GM06990 (cell line): Measurements from ENCODE around the gene PORCN.

Experiments
- DNase-seq: peaks from one replicate; pipeline ENCODE4 v3.0.0-alpha.2; 2011; ENCODE audit not compliant: insufficient read length; ENCODE audit errors: extremely low read depth
- H3K27me3 ChIP-seq: replicated peaks from 2 replicates; pipeline ENCODE4 v1.6.0; 2011; ENCODE audit warnings: low read length; ENCODE audit not compliant: control insufficient read depth, insufficient read depth
- H3K36me3 ChIP-seq: 2 replicates; pipeline ENCODE4 v1.5.1; 2011; ENCODE audit warnings: low read length; ENCODE audit not compliant: control insufficient read depth, insufficient read depth
- H3K4me3 ChIP-seq: replicated peaks from 2 replicates; pipeline ENCODE4 v1.5.1; 2011; ENCODE audit warnings: low read depth, mild to moderate bottlenecking, control low read depth, low read length
- TF ChIP-seq, protein P1 (sequence below): IDR thresholded peaks from 2 replicates; pipeline ENCODE4 v1.5.1; 2011; ENCODE audit warnings: low read length, control low read depth, mild to moderate bottlenecking, inconsistent platforms; ENCODE audit not compliant: insufficient read depth, poor library complexity, severe bottlenecking

PORCN gene

DNA sequence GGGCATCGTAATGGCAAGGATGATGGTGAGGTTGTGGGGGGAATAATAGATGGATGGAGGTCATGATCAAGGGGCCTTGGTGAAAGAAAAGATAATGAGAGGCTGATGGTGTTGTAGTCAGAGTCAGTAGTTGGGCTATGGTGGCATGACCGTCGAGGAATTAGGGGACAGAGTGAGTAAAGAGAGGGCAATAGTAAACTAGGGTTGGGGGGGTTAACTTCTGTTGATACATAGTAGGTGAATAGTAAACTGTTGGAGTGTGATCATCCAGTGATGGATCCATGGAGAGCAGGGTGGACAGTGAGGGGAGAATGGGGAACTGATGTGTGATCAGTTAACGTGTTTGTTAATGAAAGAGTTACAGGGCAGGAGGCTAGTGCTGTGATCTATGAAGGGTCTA lies 31.9 kb upstream of the PORCN start:
- DNase-seq, result no peak
- peaks cover 4% of the 10 kb centered on the region for H3K36me3 ChIP-seq
- TF ChIP-seq, protein P1, sequence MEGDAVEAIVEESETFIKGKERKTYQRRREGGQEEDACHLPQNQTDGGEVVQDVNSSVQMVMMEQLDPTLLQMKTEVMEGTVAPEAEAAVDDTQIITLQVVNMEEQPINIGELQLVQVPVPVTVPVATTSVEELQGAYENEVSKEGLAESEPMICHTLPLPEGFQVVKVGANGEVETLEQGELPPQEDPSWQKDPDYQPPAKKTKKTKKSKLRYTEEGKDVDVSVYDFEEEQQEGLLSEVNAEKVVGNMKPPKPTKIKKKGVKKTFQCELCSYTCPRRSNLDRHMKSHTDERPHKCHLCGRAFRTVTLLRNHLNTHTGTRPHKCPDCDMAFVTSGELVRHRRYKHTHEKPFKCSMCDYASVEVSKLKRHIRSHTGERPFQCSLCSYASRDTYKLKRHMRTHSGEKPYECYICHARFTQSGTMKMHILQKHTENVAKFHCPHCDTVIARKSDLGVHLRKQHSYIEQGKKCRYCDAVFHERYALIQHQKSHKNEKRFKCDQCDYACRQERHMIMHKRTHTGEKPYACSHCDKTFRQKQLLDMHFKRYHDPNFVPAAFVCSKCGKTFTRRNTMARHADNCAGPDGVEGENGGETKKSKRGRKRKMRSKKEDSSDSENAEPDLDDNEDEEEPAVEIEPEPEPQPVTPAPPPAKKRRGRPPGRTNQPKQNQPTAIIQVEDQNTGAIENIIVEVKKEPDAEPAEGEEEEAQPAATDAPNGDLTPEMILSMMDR, result no peak

DNA sequence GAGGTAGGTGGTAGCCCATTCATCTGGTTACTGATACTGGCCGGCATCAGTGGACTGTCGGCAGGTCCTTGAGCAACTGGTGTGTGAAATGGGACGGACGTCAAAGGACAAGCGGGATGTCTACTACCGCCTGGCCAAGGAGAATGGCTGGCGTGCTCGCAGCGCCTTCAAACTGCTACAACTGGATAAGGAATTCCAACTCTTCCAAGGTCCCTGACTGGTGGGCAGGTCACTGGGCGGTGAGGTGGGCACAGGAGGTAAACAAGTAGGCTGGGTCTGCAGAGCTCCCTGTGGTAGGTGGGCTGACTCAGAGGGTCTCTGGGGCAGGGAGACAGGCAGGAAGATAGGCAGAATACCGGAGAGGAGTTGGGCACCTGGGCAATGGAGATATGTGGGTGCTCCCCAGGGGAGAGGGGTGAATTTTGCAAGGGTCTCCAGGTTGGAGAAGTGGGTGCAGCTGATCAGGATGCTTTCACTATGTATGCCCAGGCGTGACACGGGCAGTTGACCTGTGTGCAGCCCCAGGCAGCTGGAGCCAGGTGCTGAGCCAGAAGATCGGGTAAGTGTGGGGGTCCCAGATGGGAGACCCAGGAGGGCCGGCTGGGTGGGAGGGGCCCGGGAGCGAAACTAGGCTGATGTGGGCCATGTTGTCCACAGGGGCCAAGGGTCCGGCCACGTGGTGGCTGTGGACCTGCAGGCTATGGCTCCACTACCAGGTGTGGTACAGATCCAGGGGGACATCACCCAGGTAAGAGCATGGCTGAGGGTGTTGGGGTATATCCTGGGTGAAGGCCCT lies 30.6 kb upstream of the PORCN start:
- no peak for DNase-seq

More for the DNA sequence above, 31.9 kb upstream of the PORCN start:
- no peaks in the 10 kb centered on the region for H3K27me3 ChIP-seq
- H3K4me3 ChIP-seq, result peak overlapping the region; percentile 85

DNA sequence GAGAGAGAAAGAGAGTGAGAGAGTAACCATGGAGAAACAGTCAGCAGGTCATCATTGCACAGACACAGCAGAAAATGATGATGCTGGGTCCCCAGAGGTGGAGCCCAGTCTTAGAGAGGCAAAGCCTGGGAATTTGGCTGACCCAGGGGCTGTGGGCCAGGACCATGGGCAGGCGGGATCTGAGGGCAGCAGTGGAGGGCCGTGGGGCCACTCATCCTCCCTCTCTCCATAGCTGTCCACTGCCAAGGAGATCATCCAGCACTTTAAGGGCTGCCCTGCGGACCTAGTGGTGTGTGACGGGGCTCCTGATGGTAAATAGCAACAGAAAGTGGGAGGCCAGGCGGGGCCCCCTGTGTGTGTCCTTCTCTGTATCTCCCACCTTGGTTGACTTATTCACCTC lies 30.0 kb upstream of the PORCN start:
- Histone ChIP-seq H3K36me3 (peaks cover 4% of the 10 kb centered on the region), H3K4me3 (no peak overlapping the region), H3K27me3 (no peaks in the 10 kb centered on the region)
- TF ChIP-seq, protein P1, result no peak
- no peak for DNase-seq

More for the DNA sequence above, 30.6 kb upstream of the PORCN start:
- Histone ChIP-seq H3K4me3 (peak overlapping the region; percentile 85), H3K36me3 (peaks cover 4% of the 10 kb centered on the region), H3K27me3 (no peaks in the 10 kb centered on the region)
- TF ChIP-seq, protein P1, result no peak

DNA sequence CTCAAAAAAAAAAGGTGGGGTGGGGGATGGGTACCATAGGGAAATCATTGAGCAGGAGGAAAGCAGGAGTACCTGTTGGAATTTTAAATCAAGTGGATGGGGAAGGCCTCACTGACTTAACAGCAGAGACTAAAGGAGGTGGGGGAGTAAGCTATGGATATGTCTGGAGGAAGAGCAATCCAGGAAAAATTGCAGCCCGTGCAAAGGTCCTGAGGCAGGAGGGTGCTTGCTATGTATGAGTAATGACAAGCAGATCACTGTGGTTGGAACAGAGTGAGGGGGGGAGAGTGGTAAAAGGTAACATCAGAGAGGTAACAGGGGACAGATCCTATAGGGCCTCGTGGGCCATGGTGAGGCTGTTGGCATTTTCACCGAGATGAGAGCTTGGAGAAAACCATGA lies 28.6 kb upstream of the PORCN start:
- no peak for DNase-seq
- TF ChIP-seq, protein P1, result no peak
- Histone ChIP-seq H3K4me3 (no peak overlapping the region), H3K27me3 (no peaks in the 10 kb centered on the region), H3K36me3 (peaks cover 4% of the 10 kb centered on the region)

DNA sequence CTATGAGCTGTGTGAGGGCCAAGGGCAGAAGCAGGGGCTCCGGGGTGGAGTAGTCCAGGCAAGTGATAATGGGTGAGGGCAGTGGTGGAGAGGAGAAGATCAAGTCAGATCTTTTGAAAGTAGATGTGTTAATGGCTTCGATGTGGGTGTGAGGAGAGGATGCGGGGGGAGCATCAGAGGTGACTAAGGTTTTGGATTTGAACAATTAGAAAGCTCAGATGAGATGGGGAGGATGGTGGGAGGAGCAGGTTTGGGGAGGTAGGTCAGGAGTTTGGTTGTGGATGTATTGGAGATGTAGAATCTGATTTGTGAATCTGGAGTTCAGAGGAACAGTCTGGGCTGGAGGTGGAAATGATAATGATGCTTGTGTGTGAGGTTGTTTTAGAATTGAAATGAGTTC lies 28.2 kb upstream of the PORCN start:
- H3K27me3 ChIP-seq, result no peaks in the 10 kb centered on the region
- H3K4me3 ChIP-seq, result no peak overlapping the region
- peaks cover 4% of the 10 kb centered on the region for H3K36me3 ChIP-seq
- TF ChIP-seq, protein P1, result no peak
- DNase-seq, result no peak

DNA sequence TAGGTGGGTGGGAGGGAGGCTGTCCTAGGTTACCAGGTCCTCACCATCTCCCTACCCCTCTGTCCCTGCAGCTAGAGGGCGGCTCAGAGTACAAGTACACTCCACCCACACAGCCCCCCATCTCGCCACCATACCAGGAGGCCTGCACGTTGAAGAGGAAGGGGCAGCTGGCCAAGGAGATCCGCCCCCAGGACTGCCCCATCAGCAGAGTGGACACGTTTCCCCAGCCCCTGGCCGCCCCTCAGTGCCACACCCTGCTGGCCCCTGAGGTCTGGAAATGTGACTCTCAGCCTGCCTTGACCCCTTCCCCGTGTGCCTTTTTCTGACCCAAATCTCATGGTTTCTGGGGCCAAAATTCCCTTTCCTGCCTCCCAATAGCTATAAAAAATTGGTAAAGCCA lies 26.3 kb upstream of the PORCN start:
- DNase-seq, result no peak
- H3K4me3 ChIP-seq, result no peak overlapping the region
- TF ChIP-seq, protein P1, result no peak
- H3K27me3 ChIP-seq, result no peaks in the 10 kb centered on the region
- H3K36me3 ChIP-seq, result peaks cover 4% of the 10 kb centered on the region
